Activated CD4-positive, alpha-beta T cell treated with anti-CD3 and anti-CD28 coated beads, Interleukin-2, amount 50 U/mL, for 24 hours (primary cell): Measurements from ENCODE around the gene DDIT4L.
"Not testable (repeated sequence)": the region's sequence is repeated elsewhere in the genome, so short reads cannot be mapped to it uniquely, and the experiment has no call there.

Experiments
- DNase-seq, 2 donors: peaks; one replicate each; pipeline ENCODE4 v3.0.0-alpha.2; 2020; ENCODE audit warnings: low read depth in 1 of 2, low spot score in 1 of 2

Gene DDIT4L, protein sequence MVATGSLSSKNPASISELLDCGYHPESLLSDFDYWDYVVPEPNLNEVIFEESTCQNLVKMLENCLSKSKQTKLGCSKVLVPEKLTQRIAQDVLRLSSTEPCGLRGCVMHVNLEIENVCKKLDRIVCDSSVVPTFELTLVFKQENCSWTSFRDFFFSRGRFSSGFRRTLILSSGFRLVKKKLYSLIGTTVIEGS

GRCh38 chr4:100189820-100190642, at the start of gene DDIT4L:
DDIT4L (minus strand) TSS chr4:100190468; CDS start chr4:100189983, 485 bp downstream.
- DNase-seq = no peak

DNA sequence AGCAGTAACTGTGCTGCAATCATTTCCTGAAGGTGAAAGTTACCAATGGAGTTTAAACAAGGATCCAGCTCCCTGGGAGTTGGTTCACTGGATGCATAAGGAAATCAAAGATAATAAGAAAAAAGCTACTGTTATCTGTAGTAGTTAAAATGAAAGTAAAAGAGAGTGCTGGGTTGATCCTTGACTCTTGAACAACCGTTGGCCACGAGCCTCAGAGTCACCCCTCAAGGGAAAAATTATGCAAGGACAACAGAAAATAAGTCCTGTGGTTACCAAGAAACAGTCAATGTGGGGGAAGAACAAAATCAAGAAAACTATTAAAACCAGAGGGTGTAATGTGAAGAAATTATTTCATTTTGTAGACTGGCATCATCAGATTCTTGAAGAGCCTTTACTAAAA, 49.7 kb upstream of the DDIT4L start:
- DNase-seq = no peak

- no peak for DNase-seq
These were observed 34.5 kb upstream of the DDIT4L start for GRCh38 chr4:100224721-100225120.

DNA sequence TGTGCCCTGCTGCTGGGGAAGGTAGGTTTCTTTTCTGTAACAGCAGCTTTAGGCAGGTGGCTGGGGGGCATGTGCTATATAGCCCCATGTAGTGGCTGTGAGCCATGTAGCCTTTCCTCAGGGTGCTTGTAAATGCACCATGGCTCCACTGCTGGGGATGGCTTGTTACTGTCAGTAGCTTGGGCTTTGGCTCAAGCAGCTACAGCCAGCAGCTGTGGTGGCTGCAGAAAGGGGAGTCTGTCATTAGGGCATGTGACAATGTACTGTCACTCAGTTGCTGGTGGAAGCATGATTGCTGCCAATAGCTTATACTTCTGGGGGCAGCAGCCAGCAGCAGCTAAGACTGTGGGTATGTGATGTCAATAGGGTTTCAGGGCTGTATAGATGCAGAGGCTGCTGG, 33.9 kb upstream of the DDIT4L start:
- no peak for DNase-seq

GRCh38 chr4:100208964-100209363, 18.7 kb upstream of the DDIT4L start:
- DNase-seq = no peak

- no peak for DNase-seq
These were observed 18.2 kb upstream of the DDIT4L start for GRCh38 chr4:100208459-100208858.

DNA sequence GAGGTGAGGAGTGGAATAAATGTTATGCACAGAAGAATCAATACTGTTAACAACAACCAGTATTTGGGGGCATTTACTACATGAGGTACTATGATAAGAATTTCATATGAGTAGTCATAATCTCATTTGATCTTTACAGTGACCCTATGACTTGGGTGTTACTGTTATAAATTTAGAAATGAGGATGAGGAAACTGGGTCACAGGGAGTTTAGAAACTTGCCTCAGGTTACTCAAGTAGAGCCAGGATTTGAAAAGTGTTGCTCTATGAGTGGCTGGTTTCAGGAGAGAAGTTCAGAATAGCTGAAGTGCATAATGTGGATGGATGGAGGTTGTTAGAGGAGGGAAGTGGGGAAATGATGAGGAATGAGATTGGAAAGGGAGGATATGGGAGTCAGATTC, 16.6 kb upstream of the DDIT4L start:
- no peak for DNase-seq

GRCh38 chr4:100198061-100198460, 7.8 kb upstream of the DDIT4L start:
- DNase-seq = no peak

- DNase-seq = not testable (repeated sequence)
These were observed 6.3 kb upstream of the DDIT4L start for GRCh38 chr4:100196388-100197071.

DNA sequence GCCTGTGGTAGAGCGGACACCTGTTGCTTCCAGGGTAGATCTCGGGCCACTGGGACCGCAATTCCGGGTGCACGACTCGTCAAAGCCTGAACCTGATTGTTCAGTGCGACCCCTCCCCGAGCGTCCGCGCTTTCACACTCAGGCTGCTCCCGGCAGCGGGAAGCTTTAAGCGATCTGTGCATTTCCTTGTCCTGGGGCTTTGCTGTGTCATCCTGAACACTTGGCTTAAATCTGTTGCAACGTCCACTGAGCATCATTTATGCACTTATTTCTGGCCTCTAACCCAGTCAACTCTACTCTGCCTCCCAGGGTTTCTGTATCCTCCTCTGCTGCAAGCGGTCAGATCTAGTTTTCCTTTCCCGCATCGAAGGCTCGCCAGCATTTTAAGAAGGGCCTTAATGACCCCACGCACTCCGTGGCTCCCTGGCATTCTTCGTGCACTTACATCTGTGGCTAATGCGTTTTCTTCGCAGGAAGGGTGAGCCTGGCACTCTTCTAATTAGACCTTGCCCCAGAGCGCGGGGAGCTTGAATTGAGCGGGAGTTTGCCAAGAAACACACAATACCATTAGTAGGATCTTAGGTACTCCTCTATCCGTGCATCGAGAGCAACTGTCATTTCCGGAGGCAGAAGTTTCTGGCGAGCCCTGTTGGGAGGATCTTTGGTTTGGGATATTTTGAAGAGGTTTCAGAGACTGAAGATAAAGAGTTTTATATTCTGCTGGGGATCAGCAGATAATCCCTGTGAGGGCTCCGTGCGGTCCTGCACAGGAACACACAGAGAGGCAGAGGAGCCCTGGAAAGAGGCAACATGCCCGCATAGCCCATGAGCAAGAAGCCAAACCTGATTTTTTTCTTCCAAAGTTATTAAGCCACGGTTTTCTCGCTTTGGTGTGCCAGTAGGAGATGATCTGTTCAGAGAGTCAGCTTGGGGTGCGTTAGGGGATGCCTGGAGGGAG, 654 bp upstream of the DDIT4L start:
- DNase-seq = no peak

- DNase-seq = no peak
These were observed 1.4 kb downstream of the DDIT4L start for GRCh38 chr4:100188829-100189228.

DNA sequence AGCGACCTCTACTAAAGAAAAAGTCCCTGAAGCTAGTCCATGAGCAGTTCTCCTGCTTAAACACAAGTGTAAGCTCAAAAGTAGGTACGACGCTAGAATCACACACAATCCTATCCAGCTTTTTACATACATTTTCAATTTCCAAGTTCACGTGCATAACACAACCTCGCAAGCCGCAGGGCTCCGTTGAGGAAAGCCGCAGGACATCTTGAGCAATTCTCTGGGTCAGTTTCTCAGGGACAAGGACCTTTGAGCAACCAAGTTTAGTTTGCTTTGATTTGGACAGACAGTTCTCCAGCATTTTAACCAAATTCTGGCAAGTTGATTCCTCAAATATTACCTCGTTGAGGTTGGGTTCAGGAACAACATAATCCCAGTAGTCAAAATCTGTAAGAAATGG, 2.5 kb downstream of the DDIT4L start:
- no peak for DNase-seq

- no peak for DNase-seq
These were observed 5.5 kb downstream of the DDIT4L start for GRCh38 chr4:100184787-100185186.

- no peak for DNase-seq
These were observed 12.4 kb downstream of the DDIT4L start for GRCh38 chr4:100177855-100178254.

GRCh38 chr4:100177126-100177525, 13.1 kb downstream of the DDIT4L start:
- DNase-seq = no peak

GRCh38 chr4:100175858-100176257, 14.4 kb downstream of the DDIT4L start:
- DNase-seq = no peak

- no peak for DNase-seq
These were observed 15.3 kb downstream of the DDIT4L start for GRCh38 chr4:100174985-100175383.

DNA sequence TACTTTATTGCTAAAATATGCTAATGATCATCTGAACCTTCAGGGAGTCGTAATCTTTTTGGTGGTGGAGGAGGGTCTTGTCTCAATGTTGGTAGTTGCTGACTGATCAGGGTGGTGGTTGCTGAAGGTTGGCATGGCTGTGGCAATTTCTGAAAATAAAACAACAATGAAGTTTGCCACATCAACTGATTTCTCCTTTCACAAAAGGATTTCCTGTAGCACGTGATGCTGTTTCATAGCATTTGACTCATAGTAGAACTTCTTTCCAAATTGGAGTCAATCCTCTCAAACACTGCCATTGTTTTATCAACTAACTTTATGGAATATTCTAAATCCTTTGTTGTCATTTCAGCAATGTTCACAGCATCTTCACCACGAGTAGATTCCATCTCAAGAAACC, 19.3 kb downstream of the DDIT4L start:
- DNase-seq = no peak

GRCh38 chr4:100169491-100170485, 20.5 kb downstream of the DDIT4L start:
- no peak for DNase-seq

GRCh38 chr4:100168521-100168920, 21.7 kb downstream of the DDIT4L start:
- DNase-seq = no peak
